DMS153 treated with DMSO at 0.1 percent for 48 hours (cell line): ENCODE data around the gene SMPD4.
"Not testable (repeated sequence)": the region's sequence is repeated elsewhere in the genome, so short reads cannot be mapped to it uniquely, and the experiment has no call there.

Experiments
- DNase-seq: peaks from one replicate; lab custom pipeline; 2025; ENCODE audit not compliant: unreplicated experiment; lab: John Stamatoyannopoulos, UW

The SMPD4 gene

GRCh38 chr2:130187859-130188792 lies 6.7 kb upstream of the SMPD4 start:
- DNase-seq = not testable (repeated sequence)

DNA sequence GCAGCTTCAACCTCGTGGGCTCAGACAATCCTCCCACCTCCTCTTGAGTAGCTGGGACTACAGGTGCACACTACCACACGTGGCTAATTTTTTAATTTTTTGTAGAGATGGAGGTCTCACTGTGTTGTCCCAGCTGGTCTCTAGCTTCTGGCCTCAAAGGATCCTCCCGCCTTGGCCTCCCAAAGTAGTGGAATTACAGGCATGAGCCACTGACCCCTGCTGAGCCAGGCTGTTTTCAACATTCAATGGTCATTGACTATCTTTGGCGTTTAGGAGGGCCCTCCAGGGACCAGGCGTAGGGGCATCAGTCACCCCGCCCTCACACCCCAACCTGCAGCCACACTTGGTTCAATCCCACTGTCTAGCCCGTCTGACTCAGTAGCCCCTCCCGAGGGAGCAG lies 5.9 kb upstream of the SMPD4 start:
- no peak for DNase-seq

- DNase-seq = no peak
These were observed 5.0 kb upstream of the SMPD4 start for GRCh38 chr2:130186391-130186790.

GRCh38 chr2:130185896-130186295 lies 4.5 kb upstream of the SMPD4 start:
- no peak for DNase-seq

DNA sequence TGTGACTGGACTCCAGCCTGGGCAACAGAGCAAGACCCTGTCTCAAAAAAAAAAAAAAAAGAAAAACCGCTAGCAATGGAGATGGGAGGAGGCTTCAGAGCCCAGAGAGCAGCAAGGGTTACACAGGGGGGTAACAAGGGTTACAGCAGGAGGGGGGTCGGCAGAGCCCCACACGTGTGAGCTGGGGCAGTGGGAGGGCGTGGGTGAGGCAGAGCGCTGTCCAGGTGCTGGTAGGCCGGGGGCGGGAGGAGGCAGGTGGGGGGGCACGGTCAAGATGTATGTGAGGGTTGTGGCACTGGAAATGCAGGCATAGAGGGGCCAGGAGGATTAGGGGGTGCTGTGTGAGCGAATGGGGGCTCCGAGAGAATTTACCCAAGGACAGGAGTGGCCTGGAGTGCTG lies 4.0 kb upstream of the SMPD4 start:
- no peak for DNase-seq

DNA sequence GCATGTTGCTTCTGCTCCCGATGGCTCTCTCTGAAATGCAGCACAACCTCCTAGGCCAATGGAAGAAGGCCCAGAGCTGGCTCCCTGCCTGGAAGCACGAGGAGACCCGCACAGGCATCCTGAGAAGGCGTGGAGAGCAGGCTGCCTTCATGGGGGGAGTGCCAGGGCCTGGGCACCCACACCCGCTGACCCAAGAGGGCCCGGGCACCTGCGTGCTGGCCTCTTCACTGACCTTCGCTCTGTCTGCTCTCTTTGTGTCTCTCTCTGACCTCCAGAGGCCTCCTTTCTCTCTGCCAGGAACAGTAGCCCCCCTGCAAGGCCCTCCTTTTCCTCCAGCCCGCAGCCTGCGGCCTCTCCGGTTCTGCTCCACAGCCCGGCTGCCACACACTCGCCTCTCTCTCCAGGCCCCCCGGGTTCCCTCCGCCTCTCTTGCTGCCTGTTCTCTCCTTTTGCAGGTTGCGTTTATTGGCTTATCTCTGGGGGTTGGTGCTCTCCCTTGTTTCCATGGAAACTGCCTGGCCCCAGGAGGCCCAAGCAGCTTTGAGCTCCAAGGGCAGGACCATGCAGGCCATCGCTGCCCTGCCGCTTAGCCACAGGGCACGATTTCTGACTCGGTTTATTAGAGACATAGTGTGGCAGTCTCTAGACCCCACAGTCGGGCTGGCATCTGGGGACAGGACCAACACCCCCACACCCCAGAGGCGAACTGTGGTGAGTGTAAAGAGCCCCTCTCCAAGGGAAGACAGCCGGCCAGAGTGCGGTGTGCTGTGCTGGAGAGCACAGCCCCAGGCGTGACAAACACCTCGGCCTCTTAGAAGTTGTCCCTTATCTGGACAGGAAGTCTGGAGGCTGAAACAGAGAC lies 2.3 kb upstream of the SMPD4 start:
- DNase-seq = no peak

DNA sequence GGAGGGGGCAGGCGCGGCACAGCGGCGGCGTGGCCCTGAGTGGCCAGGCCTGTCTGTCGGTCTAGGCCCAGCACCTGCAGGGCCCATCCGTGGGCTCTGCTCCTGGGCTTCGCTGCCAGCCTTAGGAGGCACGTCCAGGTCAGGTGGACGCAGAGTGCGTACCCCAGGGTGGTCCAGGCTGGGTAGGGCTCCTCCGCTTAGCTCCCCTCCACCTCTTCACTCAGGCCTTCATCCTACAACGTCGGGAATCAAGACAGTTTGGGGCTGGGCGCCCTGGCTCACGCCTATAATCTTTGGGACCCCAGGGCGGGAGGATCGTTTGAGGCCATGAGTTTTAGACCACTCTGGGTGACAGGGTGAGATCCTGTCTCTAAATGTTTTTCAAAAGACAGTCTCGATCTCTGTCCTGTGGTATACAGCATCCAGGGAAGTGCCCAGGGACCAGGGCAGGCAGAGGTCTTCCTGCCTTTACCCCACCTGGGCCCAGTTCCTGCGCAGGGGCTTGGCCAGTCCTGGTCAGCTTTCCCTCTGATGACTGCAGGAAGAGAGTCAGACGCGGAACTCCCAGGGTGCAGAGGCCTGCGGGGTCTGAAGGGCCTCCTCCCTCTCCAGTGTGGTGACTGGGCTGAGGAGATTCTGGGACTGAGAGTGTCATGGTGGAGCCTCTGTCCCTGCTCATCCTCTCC lies 1.6 kb upstream of the SMPD4 start:
- not testable (repeated sequence) for DNase-seq

DNA sequence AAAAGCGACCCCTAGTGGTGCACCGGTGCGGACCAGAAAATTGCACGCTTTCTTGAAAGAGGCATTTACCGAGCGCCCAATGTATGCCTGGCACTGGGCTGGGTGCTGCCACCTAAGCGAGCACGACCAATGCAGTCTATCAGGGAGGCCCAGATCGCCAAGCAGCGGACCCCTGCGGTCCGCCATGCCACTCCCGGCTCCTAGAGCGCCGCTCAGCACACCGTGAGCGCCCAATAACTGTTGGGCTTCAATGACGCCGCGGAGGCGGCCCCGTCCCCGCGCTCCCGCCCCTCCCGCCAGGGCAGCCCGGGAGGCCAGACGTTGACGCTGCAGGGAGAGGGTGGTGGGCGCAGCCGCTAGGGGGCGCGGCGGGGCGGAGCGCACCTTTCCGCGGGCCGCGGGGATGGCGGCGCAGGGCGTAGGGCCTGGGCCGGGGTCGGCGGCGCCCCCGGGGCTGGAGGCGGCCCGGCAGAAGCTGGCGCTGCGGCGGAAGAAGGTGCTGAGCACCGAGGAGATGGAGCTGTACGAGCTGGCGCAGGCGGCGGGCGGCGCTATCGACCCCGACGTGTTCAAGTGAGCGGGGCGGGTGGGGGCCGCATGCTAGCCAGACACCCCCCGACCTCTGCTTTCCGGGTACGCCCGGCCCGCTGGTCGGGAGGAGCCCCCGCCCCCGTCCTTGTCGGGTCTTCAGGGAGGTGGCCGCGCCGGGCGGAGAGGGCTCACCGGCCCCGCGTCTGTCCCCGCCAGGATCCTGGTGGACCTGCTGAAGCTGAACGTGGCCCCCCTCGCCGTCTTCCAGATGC lies 679 bp upstream of the SMPD4 start, which contains the start of gene MZT2B:
MZT2B (plus strand) TSS at position 383 of the 803 bp plus-strand sequence; CDS start at position 404, 21 bp downstream.
- peak; percentile 69 for DNase-seq

DNA sequence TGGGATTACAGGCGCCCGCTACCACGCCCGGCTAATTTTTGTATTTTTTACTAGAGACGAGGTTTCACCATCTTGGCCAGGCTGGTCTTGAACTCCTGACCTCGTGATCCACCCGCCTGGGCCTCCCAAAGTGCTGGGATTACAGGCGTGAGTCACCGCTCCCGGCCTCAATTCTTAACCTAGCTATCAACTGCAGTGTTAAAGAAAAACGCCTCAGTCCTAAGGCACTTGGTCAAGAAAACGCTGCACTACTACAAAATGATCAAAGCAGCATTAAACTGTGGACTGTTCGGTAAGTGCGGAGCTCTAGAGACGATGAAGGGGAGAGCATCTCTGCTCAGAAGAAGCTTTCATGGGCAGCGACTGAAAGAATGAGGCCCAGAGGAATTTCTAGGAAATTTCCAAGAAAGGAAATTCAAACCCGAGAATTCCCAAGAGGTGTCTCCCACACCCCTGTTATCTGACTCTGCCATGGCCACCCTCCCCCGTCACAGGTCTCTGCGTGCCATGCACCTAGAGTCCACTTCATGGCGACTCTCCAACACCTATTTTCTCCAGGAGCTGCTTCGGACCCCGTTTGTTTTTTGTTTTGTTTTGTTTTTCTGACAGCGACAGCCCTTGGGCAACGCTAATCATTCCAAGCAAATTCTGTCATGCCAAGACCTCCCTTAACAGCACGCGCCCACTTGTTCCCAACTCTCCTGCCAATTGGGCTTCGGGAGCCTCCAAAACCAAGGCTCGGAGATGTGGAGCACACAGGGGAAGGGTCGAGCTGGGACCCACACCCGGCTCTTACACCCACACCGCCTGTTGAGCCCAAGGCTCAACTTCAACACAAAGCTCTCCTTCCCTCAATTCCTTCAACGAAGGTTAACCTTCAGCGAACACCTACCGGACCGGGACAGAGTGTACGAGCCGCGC lies 738 bp downstream of the SMPD4 start:
- not testable (repeated sequence) for DNase-seq

DNA sequence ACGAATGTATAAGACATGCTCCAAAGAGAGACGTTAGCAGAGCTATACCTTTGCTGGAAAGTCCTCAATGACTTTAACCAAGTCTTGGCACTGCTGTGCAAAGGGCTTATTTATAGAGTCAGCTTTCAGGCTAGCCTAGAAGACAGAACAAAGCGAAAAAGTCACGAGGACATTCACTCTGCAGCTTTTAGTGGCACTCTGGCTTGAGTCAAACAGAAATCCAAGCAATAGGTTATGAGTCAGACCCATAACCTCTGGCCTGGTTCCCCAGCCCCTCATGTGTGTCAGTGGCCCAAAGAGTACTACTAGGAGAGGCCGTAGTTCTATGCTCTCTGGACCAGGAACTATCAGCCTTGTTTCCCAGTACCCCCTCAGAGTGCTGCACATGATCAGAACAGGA lies 6.5 kb downstream of the SMPD4 start:
- not testable (repeated sequence) for DNase-seq

GRCh38 chr2:130169896-130170295 lies 11.5 kb downstream of the SMPD4 start:
- DNase-seq = no peak

DNA sequence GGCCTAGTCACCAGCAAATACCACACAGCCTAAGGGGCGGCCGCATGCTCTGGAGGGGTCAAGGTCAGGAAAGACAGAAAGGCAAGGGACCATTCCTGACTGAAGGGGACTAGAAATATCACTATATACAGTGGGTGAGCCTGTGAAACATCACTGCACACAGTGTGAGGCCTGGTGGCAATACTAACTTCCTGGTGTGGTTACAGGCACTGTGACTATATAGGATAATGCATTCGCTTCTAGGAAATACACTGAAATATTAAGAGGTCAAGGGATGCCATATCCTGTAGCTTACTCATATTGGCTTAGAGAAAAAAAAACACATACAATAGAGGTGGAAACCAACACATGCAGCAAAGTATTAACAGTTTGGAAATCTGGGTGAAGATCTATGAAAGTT lies 12.2 kb downstream of the SMPD4 start:
- DNase-seq = not testable (repeated sequence)

- DNase-seq = not testable (repeated sequence)
These were observed 14.8 kb downstream of the SMPD4 start for GRCh38 chr2:130166611-130167010.

DNA sequence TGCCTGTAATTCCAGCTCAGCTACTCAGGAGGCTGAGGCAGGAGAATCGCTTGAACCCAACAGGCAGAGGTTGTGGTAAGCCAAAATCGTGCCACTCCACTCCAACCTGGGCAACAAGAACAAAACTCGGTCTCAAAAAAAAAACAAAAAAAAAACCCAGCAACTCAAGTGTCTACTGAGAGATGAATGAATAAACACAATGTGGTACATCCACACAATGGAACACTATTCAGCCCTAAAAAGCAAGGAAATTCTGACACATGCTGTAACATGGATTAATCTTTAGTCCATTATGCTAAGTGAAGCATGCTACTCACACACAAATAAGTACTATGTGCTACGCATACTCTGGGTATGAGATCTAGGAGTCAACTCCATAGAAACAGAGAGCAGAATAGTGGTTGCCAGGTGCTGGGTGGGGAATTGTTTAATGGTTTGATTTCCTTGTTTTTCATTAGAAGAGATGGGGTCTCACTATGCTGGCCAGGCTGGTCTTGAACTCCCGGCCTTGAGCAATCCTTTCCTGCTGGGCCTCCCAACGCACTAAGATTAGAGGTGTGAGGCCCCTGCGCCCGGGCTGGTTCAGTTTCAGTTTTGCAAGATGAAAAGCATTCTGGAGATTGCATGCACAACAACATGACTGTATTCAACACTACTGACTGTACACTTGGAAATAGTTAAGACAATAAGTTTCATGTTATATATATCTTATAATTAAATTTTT lies 15.9 kb downstream of the SMPD4 start:
- no peak for DNase-seq

GRCh38 chr2:130162968-130163367 lies 18.4 kb downstream of the SMPD4 start:
- no peak for DNase-seq

DNA sequence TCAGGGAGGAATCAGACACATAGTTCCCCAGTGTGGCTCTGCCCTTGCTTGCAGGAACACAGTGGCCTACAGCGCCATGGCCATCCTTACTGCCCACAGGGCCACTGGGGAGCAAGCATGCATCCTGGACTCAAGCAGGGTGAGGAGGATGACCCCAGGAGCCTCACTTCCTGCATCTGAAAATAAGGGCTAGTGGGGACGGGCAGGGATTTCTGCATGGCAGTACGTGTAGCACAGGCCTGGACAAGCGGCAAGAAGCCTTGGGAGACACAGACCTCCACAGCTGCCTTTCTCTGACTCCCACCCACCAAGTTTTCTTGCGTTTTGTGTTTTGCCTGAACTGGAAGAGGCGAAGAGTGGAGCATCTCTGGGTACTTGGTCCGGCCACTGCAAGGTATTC lies 18.9 kb downstream of the SMPD4 start:
- not testable (repeated sequence) for DNase-seq

- not testable (repeated sequence) for DNase-seq
These were observed 20.3 kb downstream of the SMPD4 start for GRCh38 chr2:130160838-130161705.

- DNase-seq = no peak
These were observed 21.3 kb downstream of the SMPD4 start for GRCh38 chr2:130160131-130160530.
